Thyroid gland (tissue), 4 donors: ENCODE results near the gene LPCAT1.

Experiments used
- POLR2A ChIP-seq, 2 donors: fragments of 450-650 bp; IDR thresholded peaks; one replicate each; pipeline ENCODE4 v1.6.1; 2017; ENCODE audit warnings: antibody characterized with exemption in 2 of 2, mild to moderate bottlenecking in 2 of 2, moderate library complexity in 1 of 2
- TF ChIP-seq, protein P1 (sequence below), 6 experiments: fragments of 200-600 bp in 3 of 6; fragments of 450-650 bp in 3 of 6; sonication (generic) in 3 of 6; IDR thresholded peaks; one replicate each; pipeline ENCODE4 v1.5.1; 2016 to 2019; ENCODE audit warnings: antibody characterized with exemption in 6 of 6, mild to moderate bottlenecking in 2 of 6, inconsistent platforms in 1 of 6, moderate library complexity in 1 of 6

DNA sequence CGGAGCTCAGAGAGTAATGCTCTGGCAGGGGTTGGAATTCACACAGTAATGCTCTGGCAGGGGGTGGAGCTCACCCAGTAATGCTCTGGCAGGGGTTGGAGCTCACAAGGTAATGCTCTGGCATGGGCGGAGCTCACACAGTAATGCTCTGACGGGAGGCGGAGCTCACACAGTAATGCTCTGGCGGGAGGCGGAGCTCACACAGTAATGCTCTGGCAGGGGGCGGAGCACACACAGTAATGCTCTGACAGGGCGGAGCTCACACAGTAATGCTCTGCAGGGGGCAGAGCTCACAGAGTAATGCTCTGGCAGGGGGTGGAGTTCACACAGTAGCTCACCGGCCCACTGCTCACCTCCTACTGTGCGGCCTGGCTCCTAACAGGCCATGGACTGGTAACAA, 47.2 kb upstream of the LPCAT1 start:
- TF ChIP-seq, protein P1, sequence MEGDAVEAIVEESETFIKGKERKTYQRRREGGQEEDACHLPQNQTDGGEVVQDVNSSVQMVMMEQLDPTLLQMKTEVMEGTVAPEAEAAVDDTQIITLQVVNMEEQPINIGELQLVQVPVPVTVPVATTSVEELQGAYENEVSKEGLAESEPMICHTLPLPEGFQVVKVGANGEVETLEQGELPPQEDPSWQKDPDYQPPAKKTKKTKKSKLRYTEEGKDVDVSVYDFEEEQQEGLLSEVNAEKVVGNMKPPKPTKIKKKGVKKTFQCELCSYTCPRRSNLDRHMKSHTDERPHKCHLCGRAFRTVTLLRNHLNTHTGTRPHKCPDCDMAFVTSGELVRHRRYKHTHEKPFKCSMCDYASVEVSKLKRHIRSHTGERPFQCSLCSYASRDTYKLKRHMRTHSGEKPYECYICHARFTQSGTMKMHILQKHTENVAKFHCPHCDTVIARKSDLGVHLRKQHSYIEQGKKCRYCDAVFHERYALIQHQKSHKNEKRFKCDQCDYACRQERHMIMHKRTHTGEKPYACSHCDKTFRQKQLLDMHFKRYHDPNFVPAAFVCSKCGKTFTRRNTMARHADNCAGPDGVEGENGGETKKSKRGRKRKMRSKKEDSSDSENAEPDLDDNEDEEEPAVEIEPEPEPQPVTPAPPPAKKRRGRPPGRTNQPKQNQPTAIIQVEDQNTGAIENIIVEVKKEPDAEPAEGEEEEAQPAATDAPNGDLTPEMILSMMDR (IDR thresholded peaks at IDR 0.05): no peak
- no peak for TF ChIP-seq POLR2A (IDR thresholded peaks at IDR 0.05)
